Cardiac fibroblast (primary cell): ENCODE measurements around the gene RAB4B.
"Not testable (repeated sequence)": the region's sequence is repeated elsewhere in the genome, so short reads cannot be mapped to it uniquely, and the experiment has no call there.

Experiments used
- DNase-seq, 2 donors: peaks; one replicate each; pipeline versions ENCODE4 v3.0.0 to v3.0.0-alpha.2; 2010; ENCODE audit warnings: low read depth in 2 of 2
- H3K4me3 ChIP-seq, 2 donors: replicated peaks in 1 of 2; 1 replicate in 1 of 2; 2 replicates in 1 of 2; pipeline ENCODE4 v1.5.1; 2011; ENCODE audit warnings: low read depth in 2 of 2, low read length in 2 of 2, mild to moderate bottlenecking in 2 of 2, moderate library complexity in 1 of 2
- CTCF ChIP-seq: IDR thresholded peaks from one replicate; pipeline ENCODE4 v1.5.1; 2011; ENCODE audit warnings: low read depth, mild to moderate bottlenecking, low read length, inconsistent platforms

RAB4B gene

GRCh38 chr19:40783711-40784110, 5.7 kb downstream of the RAB4B start:
- no peak overlapping the region for H3K4me3 ChIP-seq

DNA sequence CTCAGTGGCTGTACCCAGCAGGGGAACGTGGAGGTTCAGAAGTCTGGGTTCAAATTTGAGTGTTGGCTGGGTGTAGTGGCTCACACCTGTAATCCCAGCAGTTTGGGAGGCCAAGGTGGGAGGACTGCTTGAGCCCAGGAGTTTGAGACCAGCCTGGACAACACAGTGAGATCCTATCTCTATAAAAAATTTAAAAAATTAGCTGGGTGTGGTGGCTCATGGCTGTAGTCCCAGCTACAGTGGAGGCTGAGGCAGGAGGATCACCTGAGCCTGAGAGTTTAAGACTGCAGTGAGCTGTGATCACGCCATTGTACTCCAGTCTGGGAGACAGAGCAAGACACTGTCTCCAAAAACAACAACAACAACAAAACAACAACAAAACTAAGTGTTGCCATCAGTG, 6.1 kb downstream of the RAB4B start:
- not testable (repeated sequence) for DNase-seq, H3K4me3 ChIP-seq

More at GRCh38 chr19:40783711-40784110, 5.7 kb downstream of the RAB4B start:
- DNase-seq: no peak
- no peak for TF ChIP-seq CTCF

DNA sequence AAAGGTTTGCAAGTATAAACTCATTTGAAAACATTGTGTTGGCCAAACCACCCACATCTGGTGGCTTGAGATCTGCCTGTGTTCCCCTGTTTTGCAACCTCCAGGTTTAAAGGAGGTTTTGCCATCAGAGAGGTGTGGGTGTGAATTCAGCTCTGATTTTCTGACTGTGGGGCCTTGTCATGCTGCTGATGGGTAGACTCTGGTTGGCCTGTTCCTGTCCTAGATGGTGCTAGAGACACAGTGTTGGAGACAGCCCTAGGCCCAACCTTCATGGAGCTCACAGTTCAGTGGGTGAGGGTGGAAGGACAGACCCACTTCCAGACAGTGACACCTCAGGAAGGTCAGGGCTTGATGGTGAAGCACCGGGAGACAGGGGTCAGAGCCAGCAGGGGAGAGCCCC, 7.5 kb downstream of the RAB4B start:
- DNase-seq: no peak
- no peak for TF ChIP-seq CTCF
- H3K4me3 ChIP-seq: no peak overlapping the region

DNA sequence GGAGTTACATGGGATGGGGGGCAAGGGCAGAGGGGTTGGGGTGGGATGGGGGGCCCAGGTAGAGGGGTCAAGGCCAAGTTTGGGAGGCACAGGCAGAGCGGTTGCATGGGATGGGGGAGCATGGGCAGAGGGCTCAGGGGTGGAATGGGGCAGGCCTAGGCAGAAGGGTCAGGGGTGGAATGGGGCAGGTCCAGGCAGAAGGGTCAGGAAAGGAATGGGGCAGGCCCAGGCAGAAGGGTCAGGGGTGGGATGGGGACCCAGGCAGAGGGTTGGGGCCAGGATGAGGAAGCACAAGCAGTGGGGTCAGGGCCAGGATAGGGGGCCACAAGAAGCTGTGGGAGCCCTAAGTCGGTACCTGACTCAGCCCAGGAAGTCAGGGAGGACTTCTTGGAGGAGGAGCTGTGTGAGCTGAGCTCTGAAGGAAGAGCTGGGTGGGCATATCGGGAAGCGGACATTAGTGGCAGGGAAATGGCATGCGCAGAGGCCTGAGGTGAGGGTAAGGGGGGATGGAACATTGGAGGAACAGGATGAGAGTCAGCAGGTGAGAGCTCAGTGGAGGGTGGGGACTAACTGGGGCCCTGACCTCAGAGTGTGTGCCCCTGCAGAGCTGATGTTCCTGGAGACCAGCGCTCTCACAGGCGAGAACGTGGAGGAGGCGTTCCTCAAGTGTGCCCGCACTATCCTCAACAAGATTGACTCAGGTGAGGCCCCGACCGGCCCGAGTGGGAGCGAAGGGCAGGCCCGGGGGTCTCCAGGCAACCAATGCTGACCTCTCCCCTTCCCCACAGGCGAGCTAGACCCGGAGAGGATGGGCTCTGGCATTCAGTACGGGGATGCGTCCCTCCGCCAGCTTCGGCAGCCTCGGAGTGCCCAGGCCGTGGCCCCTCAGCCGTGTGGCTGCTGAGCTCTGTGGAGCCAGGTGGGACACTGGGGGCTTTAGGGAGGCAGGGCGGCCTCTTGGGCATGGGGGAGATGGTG, 8.3 kb downstream of the RAB4B start:
- H3K4me3 ChIP-seq: no peak overlapping the region
- TF ChIP-seq CTCF: no peak
- DNase-seq: no peak

- TF ChIP-seq CTCF: no peak
- H3K4me3 ChIP-seq: no peak overlapping the region
- no peak for DNase-seq
Observed at GRCh38 chr19:40791349-40791748, 13.3 kb downstream of the RAB4B start.

GRCh38 chr19:40791996-40792395, 13.9 kb downstream of the RAB4B start:
- DNase-seq: no peak
- no peak overlapping the region for H3K4me3 ChIP-seq
- no peak for TF ChIP-seq CTCF

GRCh38 chr19:40797166-40797962, 19.3 kb downstream of the RAB4B start:
- no peak overlapping the region for H3K4me3 ChIP-seq
- no peak for TF ChIP-seq CTCF
- no peak for DNase-seq
